ENCODE measurements around the gene TTLL5. TPM values are rescaled to one million over a fixed set of nuclear protein-coding genes. Genes with fewer than 3 reads are reported as not detected.

Gene TTLL5
- total RNA-seq, 1 donor from 2014 or later, result 15.5 TPM

DNA sequence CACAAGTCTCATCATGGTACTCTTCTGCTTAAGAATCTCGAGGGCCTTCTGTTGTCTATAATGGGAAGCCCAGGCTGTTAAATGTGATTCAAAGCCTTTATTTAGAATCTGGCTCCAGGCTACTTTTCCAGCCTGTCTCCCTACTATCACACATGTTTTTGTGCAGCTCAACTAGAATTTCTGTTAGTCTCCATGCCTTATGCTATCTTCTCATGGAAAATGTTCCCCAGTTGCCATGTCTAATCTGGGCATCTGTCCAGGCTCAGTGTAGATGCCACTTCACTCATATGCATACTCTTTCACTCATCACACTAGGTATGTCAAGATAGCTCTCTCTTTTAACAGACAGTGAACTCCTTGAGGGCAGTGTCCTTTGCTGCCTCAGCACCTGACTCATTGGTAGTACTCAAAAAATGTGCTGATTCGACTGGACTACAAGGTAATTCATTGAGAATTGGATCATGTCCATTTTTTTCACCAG is 145.3 kb downstream of the TTLL5 start:
- FAIRE-seq (no peak), DNase-seq (ENCODE audit: low read depth) (peak; percentile 67)
- H3K4me3 ChIP-seq (ENCODE audit: low read depth, low read length), result no peak overlapping the region
- peaks cover 2% of the 10 kb centered on the region for H3K36me3 ChIP-seq (ENCODE audit: control insufficient read depth, insufficient read depth, low read length)
- no peaks in the 10 kb centered on the region for H3K27me3 ChIP-seq (ENCODE audit: control insufficient read depth, insufficient read depth, low read length)
- TF ChIP-seq, protein P1, sequence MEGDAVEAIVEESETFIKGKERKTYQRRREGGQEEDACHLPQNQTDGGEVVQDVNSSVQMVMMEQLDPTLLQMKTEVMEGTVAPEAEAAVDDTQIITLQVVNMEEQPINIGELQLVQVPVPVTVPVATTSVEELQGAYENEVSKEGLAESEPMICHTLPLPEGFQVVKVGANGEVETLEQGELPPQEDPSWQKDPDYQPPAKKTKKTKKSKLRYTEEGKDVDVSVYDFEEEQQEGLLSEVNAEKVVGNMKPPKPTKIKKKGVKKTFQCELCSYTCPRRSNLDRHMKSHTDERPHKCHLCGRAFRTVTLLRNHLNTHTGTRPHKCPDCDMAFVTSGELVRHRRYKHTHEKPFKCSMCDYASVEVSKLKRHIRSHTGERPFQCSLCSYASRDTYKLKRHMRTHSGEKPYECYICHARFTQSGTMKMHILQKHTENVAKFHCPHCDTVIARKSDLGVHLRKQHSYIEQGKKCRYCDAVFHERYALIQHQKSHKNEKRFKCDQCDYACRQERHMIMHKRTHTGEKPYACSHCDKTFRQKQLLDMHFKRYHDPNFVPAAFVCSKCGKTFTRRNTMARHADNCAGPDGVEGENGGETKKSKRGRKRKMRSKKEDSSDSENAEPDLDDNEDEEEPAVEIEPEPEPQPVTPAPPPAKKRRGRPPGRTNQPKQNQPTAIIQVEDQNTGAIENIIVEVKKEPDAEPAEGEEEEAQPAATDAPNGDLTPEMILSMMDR (IDR thresholded peaks at IDR 0.05; ENCODE audit: insufficient read depth, low read length, severe bottlenecking), result no peak

DNA sequence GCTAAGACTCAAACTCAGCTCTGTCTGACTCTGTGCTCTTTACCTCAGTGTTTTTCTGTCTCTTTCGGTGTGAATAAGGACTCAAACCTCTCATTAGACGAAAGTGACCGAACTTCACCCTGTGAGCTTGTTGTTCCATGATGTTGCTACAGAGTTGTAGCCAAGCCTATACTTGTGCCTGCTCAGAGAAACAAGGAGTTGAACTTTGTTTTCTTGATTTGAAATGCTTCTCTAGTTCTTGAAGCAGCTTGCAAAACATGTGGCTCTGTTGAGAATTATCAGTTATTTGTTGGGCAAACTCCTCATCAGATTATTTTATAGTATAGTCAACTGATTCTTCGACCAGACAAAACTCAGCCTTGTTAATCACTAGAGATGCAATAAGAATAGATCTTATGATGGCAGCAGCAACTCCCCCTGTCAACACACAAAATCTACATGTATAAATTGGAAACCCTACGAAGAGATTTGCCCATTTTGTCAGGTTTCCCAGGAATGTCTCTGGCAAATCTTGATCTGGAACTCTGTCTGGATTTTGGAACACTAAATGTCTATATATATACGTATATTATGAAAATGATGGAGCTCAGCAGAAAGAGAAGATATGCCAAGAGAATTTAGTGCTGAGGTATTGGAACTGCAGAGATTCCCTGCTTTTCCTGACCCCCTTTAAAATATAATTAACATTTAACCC is 146.8 kb downstream of the TTLL5 start:
- no peak for FAIRE-seq

DNA sequence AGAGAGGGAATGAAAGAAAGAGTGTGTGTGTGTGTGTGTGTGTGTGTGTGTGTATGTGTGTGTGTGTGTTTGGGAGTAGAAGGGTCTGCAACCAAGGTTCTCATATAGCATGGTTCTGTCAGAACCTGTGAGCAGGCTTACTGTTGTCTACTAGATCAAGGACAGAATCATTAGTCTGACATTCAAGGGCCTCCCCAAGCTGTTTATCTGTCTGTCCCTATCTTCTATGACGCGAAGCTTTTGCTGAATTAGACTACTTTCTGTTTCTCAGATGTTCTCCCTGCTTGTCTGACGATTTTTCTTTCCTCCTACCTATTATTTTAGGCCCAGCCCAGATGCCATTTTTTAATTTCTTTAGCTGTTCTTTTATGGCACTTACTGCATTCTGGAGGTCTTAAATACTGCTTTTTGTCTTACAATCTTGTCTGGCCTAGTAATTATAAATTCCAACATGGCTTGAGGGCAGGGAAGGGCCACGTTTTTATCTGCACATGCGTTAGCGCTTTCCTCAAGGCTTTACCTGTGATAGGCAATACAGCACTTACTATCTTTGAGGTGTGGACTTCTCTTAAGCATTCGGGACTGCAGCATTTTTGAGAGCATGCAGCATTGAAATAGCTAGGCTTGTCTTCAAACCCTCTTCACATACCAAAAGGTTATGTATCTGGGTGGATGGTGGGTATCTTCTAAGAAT is 150.2 kb downstream of the TTLL5 start:
- no peak for FAIRE-seq
- H3K27me3 ChIP-seq (ENCODE audit: control insufficient read depth, insufficient read depth, low read length), result no peaks in the 10 kb centered on the region
- DNase-seq (ENCODE audit: low read depth), result no peak
- no peaks in the 10 kb centered on the region for H3K36me3 ChIP-seq (ENCODE audit: control insufficient read depth, insufficient read depth, low read length)
- TF ChIP-seq, protein P1 (IDR thresholded peaks at IDR 0.05; ENCODE audit: insufficient read depth, low read length, severe bottlenecking), result no peak
- no peak overlapping the region for H3K4me3 ChIP-seq (ENCODE audit: low read depth, low read length)

More for the DNA sequence above, 146.8 kb downstream of the TTLL5 start:
- Histone ChIP-seq H3K36me3 (ENCODE audit: control insufficient read depth, insufficient read depth, low read length) (peaks cover 2% of the 10 kb centered on the region), H3K27me3 (ENCODE audit: control insufficient read depth, insufficient read depth, low read length) (no peaks in the 10 kb centered on the region), H3K4me3 (ENCODE audit: low read depth, low read length) (no peak overlapping the region)
- TF ChIP-seq, protein P1 (IDR thresholded peaks at IDR 0.05; ENCODE audit: insufficient read depth, low read length, severe bottlenecking), result no peak
- DNase-seq (ENCODE audit: low read depth), result no peak

DNA sequence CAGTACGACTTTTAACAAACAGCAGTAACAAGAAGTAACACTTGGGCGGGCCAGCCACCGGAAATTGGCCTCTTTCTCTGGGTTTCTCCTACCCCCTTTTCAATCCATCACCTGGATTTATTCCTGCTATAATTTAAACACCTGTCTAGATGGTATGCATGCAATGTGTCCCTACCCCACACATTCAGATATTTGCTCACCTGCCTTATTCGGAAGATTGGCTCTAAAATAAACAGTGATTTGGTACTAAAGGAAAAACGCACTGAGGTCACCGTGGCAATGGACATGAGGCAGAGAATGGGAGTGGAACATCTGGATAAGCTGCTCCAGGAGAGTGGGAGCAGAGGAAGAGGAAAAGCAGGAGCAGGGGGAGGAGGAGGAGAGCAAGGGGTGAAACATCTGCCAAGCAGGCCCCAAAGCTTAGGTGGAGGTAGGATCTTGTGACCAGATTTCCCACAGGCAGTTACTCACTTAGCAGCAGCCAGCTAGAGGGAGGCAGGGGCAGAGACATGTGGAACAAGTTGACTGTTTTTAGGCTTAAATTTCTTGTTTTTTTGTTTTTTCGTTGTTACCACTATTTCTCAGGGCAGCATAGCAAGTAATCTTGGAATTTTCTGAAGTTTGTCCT is 150.9 kb downstream of the TTLL5 start:
- H3K27me3 ChIP-seq (ENCODE audit: control insufficient read depth, insufficient read depth, low read length), result no peaks in the 10 kb centered on the region
- DNase-seq (ENCODE audit: low read depth) (no peak), FAIRE-seq (no peak)
- H3K4me3 ChIP-seq (ENCODE audit: low read depth, low read length), result no peak overlapping the region
- TF ChIP-seq, protein P1 (IDR thresholded peaks at IDR 0.05; ENCODE audit: insufficient read depth, low read length, severe bottlenecking), result no peak
- no peaks in the 10 kb centered on the region for H3K36me3 ChIP-seq (ENCODE audit: control insufficient read depth, insufficient read depth, low read length)

DNA sequence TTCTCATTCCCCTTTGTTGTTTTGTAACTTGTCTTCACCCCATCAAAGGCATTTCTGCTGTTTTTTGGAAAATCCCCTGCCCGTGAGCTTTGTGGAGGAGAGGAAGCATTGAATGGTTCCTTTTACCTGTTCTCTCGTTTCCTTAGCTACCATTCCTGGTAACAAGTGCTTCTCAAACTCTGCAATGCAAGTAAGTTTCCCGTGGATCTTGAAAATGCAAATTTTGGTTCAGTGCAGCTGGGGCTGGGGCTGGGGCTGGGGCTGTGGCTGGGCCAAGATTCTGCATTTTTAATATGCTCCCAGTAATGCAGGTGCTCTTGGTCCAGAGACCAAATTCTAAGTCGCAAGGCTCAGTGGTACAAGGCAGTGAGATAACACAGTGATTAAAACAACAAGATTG is 151.6 kb downstream of the TTLL5 start:
- no peak for FAIRE-seq
- TF ChIP-seq, protein P1 (IDR thresholded peaks at IDR 0.05; ENCODE audit: insufficient read depth, low read length, severe bottlenecking), result no peak
- Histone ChIP-seq H3K36me3 (ENCODE audit: control insufficient read depth, insufficient read depth, low read length) (no peaks in the 10 kb centered on the region), H3K4me3 (ENCODE audit: low read depth, low read length) (no peak overlapping the region), H3K27me3 (ENCODE audit: control insufficient read depth, insufficient read depth, low read length) (no peaks in the 10 kb centered on the region)
- no peak for DNase-seq (ENCODE audit: low read depth)
